ENCODE measurements around the gene HNRNPF.
"Not testable (repeated sequence)": the region's sequence is repeated elsewhere in the genome, so short reads cannot be mapped to it uniquely, and the experiment has no call there.

HNRNPF gene

GRCh38 chr10:43394868-43395267 lies 14.1 kb downstream of the HNRNPF start:
- TF ChIP-seq CTCF (IDR thresholded peaks at IDR 0.05; ENCODE audit: borderline replicate concordance, insufficient read depth, low read depth, low read length) = no peak
- no peak overlapping the region for H3K4me3 ChIP-seq (ENCODE audit: low read depth, low read length)

GRCh38 chr10:43393606-43394360 lies 15.2 kb downstream of the HNRNPF start:
- TF ChIP-seq CTCF (IDR thresholded peaks at IDR 0.05; ENCODE audit: borderline replicate concordance, insufficient read depth, low read depth, low read length) = no peak
- no peak overlapping the region for H3K4me3 ChIP-seq (ENCODE audit: low read depth, low read length)

- not testable (repeated sequence) for H3K4me3 ChIP-seq (ENCODE audit: low read depth, low read length)
Measured at GRCh38 chr10:43393186-43393585, 15.8 kb downstream of the HNRNPF start.

GRCh38 chr10:43392748-43393147 lies 16.2 kb downstream of the HNRNPF start:
- TF ChIP-seq CTCF (IDR thresholded peaks at IDR 0.05; ENCODE audit: borderline replicate concordance, insufficient read depth, low read depth, low read length) = no peak
- H3K4me3 ChIP-seq (ENCODE audit: low read depth, low read length) = no peak overlapping the region

- no peak for TF ChIP-seq CTCF (IDR thresholded peaks at IDR 0.05; ENCODE audit: borderline replicate concordance, insufficient read depth, low read depth, low read length)
Measured at GRCh38 chr10:43391496-43391895, 17.5 kb downstream of the HNRNPF start.

GRCh38 chr10:43390759-43391158 lies 18.2 kb downstream of the HNRNPF start:
- no peak overlapping the region for H3K4me3 ChIP-seq (ENCODE audit: low read depth, low read length)
- peak; percentile 50; the same call in 1 of the 2 replicates for TF ChIP-seq CTCF (IDR thresholded peaks at IDR 0.05; ENCODE audit: borderline replicate concordance, insufficient read depth, low read depth, low read length)

More at GRCh38 chr10:43391496-43391895, 17.5 kb downstream of the HNRNPF start:
- H3K4me3 ChIP-seq (ENCODE audit: low read depth, low read length) = no peak overlapping the region

- no peak overlapping the region for H3K4me3 ChIP-seq (ENCODE audit: low read depth, low read length)
- no peak for TF ChIP-seq CTCF (IDR thresholded peaks at IDR 0.05; ENCODE audit: borderline replicate concordance, insufficient read depth, low read depth, low read length)
Measured at GRCh38 chr10:43390333-43390732, 18.7 kb downstream of the HNRNPF start.

All from GM12875 (cell line).